Measurements from ENCODE around the gene TMUB1. TPM values are rescaled to one million over a fixed set of nuclear protein-coding genes. Genes with fewer than 3 reads are reported as not detected.
A peak's percentile ranks its signal among the peaks of the same experiment; 100 is the strongest.

TMUB1 gene
- total and polyA plus RNA-seq, 11 donors: 21.8 to 82.6 (median 37.9) TPM

DNA sequence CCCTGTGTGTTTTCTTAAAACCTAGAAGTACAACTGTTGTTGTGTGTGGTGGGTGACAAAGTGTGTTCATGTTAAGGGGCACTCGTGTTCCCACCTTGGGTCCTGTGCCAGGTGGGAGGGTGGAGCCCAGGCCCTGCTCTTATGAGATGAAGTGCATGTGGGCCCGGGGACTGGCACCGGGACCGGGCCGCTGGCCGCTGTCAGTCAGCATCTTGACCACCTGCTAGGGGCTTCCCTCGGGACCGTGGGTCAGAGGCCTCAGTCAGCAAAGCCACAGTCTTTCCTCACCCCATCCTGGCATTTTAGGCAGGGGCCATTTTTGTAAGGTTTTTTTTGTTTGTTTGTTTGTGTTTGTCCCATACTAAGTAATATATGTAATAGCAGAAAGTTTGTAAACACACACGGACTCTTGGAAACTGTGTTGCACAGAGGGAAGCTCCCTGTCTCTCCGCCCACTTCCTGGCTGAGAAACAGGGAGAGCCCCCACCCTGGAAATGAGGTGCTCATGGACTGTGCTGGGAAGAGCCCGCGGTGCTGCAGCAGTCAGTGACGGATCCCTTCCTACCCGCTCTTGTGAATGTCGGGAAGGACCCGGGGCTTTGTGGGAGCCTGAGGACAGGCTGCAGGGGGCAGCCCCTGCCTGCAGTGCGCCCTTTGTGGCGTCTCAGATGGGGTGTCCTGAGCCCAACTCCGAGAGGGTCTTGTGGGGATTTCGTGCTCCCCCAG is 16.4 kb upstream of the TMUB1 start:
- Histone ChIP-seq H3K4me1 (peaks cover 0 to 32% (median 20%) of the 10 kb centered on the region in 12 donors), H3K9me3 (no peaks in the 10 kb centered on the region), H3K27ac (no peak overlapping the region), H3K36me3 (peaks cover 0 to 12% (median 0%) of the 10 kb centered on the region in 9 donors), H3K4me3 (peak overlapping the region in 2 of 12 donors; percentile 11 to 20), H3K27me3 (no peaks in the 10 kb centered on the region)
- 51 to 68% (median 65%) methylated on average over 17 to 20 of the region's 20 CpGs for WGBS, 4 donors
- intact Hi-C loops (cut with DNase I): loop anchor here in 1 of 10 donors (10.0 kb wide), 1 partner anchor 75 kb away; the partner anchor contains the start of genes ABCB8 and ATG9B
- ATAC-seq (peak; percentile 51 to 76 (median 57)), DNase-seq (peak in 2 of 5 donors; percentile 37 to 52)
- TF ChIP-seq POLR2A (IDR thresholded peaks at IDR 0.05): no peak
- TF ChIP-seq, protein P1, sequence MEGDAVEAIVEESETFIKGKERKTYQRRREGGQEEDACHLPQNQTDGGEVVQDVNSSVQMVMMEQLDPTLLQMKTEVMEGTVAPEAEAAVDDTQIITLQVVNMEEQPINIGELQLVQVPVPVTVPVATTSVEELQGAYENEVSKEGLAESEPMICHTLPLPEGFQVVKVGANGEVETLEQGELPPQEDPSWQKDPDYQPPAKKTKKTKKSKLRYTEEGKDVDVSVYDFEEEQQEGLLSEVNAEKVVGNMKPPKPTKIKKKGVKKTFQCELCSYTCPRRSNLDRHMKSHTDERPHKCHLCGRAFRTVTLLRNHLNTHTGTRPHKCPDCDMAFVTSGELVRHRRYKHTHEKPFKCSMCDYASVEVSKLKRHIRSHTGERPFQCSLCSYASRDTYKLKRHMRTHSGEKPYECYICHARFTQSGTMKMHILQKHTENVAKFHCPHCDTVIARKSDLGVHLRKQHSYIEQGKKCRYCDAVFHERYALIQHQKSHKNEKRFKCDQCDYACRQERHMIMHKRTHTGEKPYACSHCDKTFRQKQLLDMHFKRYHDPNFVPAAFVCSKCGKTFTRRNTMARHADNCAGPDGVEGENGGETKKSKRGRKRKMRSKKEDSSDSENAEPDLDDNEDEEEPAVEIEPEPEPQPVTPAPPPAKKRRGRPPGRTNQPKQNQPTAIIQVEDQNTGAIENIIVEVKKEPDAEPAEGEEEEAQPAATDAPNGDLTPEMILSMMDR (IDR thresholded peaks at IDR 0.05): no peak

DNA sequence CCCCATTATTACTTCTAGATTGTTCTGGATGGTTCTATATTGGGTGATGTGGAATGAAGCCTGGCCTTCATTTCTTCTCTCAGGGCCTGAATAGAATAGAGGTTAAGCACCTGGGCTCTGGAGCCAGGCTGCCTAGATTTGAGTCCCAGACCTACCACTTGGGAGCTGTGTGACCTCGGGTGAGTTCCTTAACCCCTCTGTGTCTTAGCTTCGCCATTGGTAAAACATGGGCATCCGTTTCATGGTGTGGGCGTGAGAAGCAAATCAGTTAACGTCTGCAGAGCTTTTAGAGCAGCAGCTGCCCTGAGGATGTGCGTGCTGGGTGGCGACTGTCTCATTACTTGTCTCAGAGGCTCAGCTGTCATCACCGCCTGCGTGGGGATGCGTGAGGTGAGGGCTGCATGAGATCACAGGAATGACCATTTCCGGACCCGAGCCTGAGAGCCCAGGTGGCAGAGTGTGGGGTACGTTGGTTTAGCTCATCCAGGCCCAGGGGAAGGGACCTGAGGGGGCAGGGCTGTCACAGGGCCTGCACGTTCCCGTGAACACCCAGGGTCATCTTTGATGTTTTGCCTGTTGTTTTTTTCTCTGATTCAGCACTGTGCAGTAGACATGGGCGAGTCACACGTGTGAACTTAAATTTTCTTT is 12.7 kb upstream of the TMUB1 start:
- ATAC-seq: no peak
- intact Hi-C loops (cut with DNase I): loop anchor here in 1 of 10 donors (10.0 kb wide), 1 partner anchor 71 kb away; the partner anchor contains the start of genes ABCB8 and ATG9B
- Histone ChIP-seq H3K9me3 (no peaks in the 10 kb centered on the region), H3K27me3 (no peaks in the 10 kb centered on the region), H3K27ac (no peak overlapping the region), H3K36me3 (peaks cover 0 to 7% (median 4%) of the 10 kb centered on the region in 9 donors), H3K4me1 (peaks cover 0 to 40% (median 29%) of the 10 kb centered on the region in 12 donors), H3K4me3 (no peak overlapping the region)
- no peak for TF ChIP-seq POLR2A (IDR thresholded peaks at IDR 0.05)
- TF ChIP-seq, protein P1 (IDR thresholded peaks at IDR 0.05): no peak
- 68 to 83% (median 81%) methylated on average over 13 to 17 of the region's 17 CpGs for WGBS, 4 donors
- DNase-seq: no peak

DNA sequence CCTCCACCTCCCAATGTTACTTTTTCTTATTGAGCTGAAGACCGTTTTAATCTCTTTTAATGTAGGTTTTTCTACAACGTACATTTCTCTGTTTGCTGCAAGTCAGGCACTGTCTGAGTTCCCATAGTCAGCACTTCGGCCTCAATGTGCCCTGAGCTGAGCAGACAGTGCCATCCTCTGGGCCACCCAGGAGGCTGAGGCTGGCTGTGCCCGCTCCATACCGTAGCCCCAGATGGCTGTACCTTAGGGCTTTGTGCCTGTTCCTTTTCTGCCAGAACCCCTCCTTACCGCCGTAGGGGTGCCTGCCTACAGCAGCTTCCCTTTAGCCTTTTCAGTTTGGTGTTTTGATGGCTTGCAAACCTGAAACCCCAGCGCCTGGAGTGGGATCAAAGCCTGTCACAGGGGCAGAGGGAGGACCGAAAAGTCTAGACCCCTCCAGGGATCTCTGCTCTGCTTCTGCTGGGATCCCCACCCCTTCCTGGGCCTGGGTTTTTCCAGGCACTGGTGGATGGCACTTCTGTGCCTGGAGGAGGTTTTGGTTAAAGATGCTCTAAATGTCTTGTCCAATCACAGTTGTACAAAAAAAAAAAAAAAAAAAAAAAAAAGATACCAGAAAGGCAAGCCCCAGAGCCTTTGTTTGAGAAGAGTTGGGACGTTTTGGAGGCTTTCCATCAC is 12.0 kb upstream of the TMUB1 start:
- Histone ChIP-seq H3K4me3 (no peak overlapping the region), H3K9me3 (no peaks in the 10 kb centered on the region), H3K36me3 (peaks cover 0 to 7% (median 4%) of the 10 kb centered on the region in 9 donors), H3K27me3 (no peaks in the 10 kb centered on the region), H3K27ac (no peak overlapping the region), H3K4me1 (peaks cover 0 to 43% (median 30%) of the 10 kb centered on the region in 12 donors)
- intact Hi-C loops (cut with DNase I): loop anchor here in 1 of 10 donors (10.0 kb wide), 1 partner anchor 70 kb away; the partner anchor contains the start of genes ABCB8 and ATG9B
- WGBS, 4 donors: 72 to 78% (median 76%) methylated on average over 10 of the region's 10 CpGs
- no peak for DNase-seq
- no peak for ATAC-seq
- TF ChIP-seq, protein P1 (IDR thresholded peaks at IDR 0.05): no peak
- no peak for TF ChIP-seq POLR2A (IDR thresholded peaks at IDR 0.05)

Data from heart left ventricle (tissue), 16 donors.